Liver (tissue), 3 donors: ENCODE results near the gene HSD17B1.

Experiments
- CTCF ChIP-seq: fragments of 150-350 bp; IDR thresholded peaks from 2 replicates; pipeline ENCODE4 v1.5.1; 2017; ENCODE audit warnings: improper control_type of control experiment, low read depth, low read length; ENCODE audit not compliant: missing input control
- FOXA1 ChIP-seq: IDR thresholded peaks from 2 replicates; pipeline ENCODE4 v1.6.1; 2016; ENCODE audit warnings: antibody characterized with exemption
- GABPA ChIP-seq, 2 donors: IDR thresholded peaks in 1 of 2; conservative IDR thresholded peaks in 1 of 2; 2 replicates each; pipeline ENCODE4 v1.6.1; 2016; ENCODE audit warnings: antibody characterized with exemption in 2 of 2, mild to moderate bottlenecking in 1 of 2, moderate library complexity in 1 of 2
- HNF4G ChIP-seq: IDR thresholded peaks from 2 replicates; pipeline ENCODE4 v1.6.1; 2016; ENCODE audit warnings: antibody characterized with exemption
- RAD21 ChIP-seq, 2 donors: IDR thresholded peaks; 2 replicates each; pipeline ENCODE4 v1.6.1; 2016; ENCODE audit warnings: antibody characterized with exemption in 2 of 2, mild to moderate bottlenecking in 2 of 2
- SP1 ChIP-seq: IDR thresholded peaks from 2 replicates; pipeline ENCODE4 v1.6.1; 2018; ENCODE audit warnings: antibody characterized with exemption, mild to moderate bottlenecking
- TAF1 ChIP-seq: conservative IDR thresholded peaks from 2 replicates; pipeline ENCODE4 v1.6.1; 2016; ENCODE audit warnings: antibody characterized with exemption, mild to moderate bottlenecking
- TF ChIP-seq, protein P1 (sequence below): IDR thresholded peaks from 2 replicates; pipeline ENCODE4 v1.6.1; 2016; ENCODE audit warnings: antibody characterized with exemption
- TF ChIP-seq, protein P2 (sequence below): IDR thresholded peaks from 2 replicates; pipeline ENCODE4 v1.6.1; 2016; ENCODE audit warnings: antibody characterized with exemption
- TF ChIP-seq, protein P3 (sequence below): IDR thresholded peaks from 2 replicates; pipeline ENCODE4 v1.6.1; 2016; ENCODE audit warnings: antibody characterized with exemption, mild to moderate bottlenecking
- TF ChIP-seq, protein P4 (sequence below): IDR thresholded peaks from 2 replicates; pipeline ENCODE4 v1.6.1; 2016; ENCODE audit warnings: antibody characterized with exemption
- donor health status: healthy.
- donor health status: healthy.

GRCh38 chr17:42547001-42547461 is 5.7 kb upstream of the HSD17B1 start:
- TF ChIP-seq, protein P1, sequence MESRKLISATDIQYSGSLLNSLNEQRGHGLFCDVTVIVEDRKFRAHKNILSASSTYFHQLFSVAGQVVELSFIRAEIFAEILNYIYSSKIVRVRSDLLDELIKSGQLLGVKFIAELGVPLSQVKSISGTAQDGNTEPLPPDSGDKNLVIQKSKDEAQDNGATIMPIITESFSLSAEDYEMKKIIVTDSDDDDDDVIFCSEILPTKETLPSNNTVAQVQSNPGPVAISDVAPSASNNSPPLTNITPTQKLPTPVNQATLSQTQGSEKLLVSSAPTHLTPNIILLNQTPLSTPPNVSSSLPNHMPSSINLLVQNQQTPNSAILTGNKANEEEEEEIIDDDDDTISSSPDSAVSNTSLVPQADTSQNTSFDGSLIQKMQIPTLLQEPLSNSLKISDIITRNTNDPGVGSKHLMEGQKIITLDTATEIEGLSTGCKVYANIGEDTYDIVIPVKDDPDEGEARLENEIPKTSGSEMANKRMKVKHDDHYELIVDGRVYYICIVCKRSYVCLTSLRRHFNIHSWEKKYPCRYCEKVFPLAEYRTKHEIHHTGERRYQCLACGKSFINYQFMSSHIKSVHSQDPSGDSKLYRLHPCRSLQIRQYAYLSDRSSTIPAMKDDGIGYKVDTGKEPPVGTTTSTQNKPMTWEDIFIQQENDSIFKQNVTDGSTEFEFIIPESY, result no peak
- TF ChIP-seq CTCF (no peak), TAF1 (no peak), HNF4G (no peak), FOXA1 (no peak), RAD21 (IDR thresholded peaks at IDR 0.05) (no peak), GABPA (IDR thresholded peaks at IDR 0.05 in 1 of 2, conservative IDR thresholded peaks at IDR 0.05 in 1 of 2) (no peak), SP1 (no peak)
- TF ChIP-seq, protein P2, sequence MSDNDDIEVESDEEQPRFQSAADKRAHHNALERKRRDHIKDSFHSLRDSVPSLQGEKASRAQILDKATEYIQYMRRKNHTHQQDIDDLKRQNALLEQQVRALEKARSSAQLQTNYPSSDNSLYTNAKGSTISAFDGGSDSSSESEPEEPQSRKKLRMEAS, result no peak
- TF ChIP-seq, protein P3, sequence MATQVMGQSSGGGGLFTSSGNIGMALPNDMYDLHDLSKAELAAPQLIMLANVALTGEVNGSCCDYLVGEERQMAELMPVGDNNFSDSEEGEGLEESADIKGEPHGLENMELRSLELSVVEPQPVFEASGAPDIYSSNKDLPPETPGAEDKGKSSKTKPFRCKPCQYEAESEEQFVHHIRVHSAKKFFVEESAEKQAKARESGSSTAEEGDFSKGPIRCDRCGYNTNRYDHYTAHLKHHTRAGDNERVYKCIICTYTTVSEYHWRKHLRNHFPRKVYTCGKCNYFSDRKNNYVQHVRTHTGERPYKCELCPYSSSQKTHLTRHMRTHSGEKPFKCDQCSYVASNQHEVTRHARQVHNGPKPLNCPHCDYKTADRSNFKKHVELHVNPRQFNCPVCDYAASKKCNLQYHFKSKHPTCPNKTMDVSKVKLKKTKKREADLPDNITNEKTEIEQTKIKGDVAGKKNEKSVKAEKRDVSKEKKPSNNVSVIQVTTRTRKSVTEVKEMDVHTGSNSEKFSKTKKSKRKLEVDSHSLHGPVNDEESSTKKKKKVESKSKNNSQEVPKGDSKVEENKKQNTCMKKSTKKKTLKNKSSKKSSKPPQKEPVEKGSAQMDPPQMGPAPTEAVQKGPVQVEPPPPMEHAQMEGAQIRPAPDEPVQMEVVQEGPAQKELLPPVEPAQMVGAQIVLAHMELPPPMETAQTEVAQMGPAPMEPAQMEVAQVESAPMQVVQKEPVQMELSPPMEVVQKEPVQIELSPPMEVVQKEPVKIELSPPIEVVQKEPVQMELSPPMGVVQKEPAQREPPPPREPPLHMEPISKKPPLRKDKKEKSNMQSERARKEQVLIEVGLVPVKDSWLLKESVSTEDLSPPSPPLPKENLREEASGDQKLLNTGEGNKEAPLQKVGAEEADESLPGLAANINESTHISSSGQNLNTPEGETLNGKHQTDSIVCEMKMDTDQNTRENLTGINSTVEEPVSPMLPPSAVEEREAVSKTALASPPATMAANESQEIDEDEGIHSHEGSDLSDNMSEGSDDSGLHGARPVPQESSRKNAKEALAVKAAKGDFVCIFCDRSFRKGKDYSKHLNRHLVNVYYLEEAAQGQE, result no peak
- TF ChIP-seq, protein P4, sequence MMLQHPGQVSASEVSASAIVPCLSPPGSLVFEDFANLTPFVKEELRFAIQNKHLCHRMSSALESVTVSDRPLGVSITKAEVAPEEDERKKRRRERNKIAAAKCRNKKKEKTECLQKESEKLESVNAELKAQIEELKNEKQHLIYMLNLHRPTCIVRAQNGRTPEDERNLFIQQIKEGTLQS, result no peak
